ENCODE results near the gene CYSRT1. TPM values are rescaled to one million over a fixed set of nuclear protein-coding genes. Genes with fewer than 3 reads are reported as not detected.
A peak's percentile ranks its signal among the peaks of the same experiment; 100 is the strongest.

The CYSRT1 gene
- polyA plus RNA-seq, 3 donors, result 0.17 TPM; not detected in 2

DNA sequence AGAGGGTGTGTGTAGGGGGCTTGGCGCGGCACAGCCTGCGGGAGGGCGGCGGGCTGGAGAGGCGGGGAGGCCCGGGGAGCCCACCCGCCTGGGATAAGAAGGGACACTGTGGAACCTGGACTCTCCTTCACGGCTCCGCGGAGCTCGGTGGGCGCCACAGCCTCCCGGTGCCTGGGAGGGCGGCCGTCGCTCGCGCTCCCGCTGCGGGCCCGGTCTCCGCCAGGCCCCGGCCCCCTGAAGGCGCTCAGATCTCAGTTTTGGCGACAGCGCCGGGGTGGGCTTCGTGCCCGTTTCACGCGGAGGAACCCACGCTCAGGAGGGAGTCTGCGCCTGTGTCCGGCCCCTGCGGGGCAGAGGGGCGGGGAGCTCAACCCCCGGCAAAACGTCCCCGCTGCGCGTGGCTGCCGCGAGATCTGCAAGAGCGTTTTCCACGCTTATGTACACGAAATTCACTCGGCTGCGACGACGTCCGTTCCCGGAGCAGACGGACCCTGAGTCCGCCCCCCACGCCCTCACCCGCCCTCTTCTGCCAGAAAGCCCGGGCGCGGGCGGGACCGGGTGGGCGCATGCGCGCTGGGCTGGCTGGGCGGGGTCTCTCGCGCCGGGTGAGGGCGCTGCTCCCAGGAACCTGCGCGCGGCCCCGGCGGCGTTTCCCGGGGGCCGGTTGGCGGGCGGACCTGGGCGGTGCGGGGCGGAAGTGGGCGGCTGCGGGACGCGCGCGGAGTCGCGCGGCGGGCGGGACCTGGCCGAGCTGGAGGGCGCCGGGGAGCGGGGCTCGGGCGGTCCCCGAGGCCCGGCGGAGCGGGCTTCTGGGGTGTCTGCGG, 29.9 kb downstream of the CYSRT1 start, which contains the start of gene NELFB:
NELFB (plus strand) TSS at position 704 of the 824 bp plus-strand sequence.
- H3K27me3 Mint-ChIP-seq (ENCODE audit: low read depth in 3 of 3), result peaks cover 0 to 6% (median 6%) of the 10 kb centered on the region in 3 donors
- H3K9me3 Mint-ChIP-seq, result no peaks in the 10 kb centered on the region
- H3K4me3 ChIP-seq (replicated peaks in 1 of 3; ENCODE audit: low read depth in 2 of 3, low read length in 3 of 3), result peak within 1 kb of the TSS; percentile 65 to 94 (median 82)
- H3K27me3 ChIP-seq (ENCODE audit: control insufficient read depth in 2 of 2, insufficient read depth in 2 of 2, low read length in 2 of 2), result no peaks in the 10 kb centered on the region
- H3K36me3 ChIP-seq (replicated peaks in 1 of 2; ENCODE audit: control insufficient read depth in 1 of 2, insufficient read depth in 2 of 2, low read length in 2 of 2), result peaks cover 12 to 21% of the 10 kb centered on the region in 2 donors
- intact Hi-C loops (cut with micrococcal nuclease), result loop anchor here (1.0 to 2.0 kb wide), 2 partner anchors 14 kb away; partner anchors contain the start of gene TUBB4B (in 2 of the 2)
- H4K20me1 ChIP-seq (ENCODE audit: insufficient read depth, low read length), result peaks cover 25% of the 10 kb centered on the region
- H3K9ac ChIP-seq (ENCODE audit: insufficient read depth, low read length, poor library complexity, severe bottlenecking), result peak within 1 kb of the TSS; percentile 76
- peak; percentile 81 to 87 (median 87) for DNase-seq
- H3K27ac Mint-ChIP-seq, result peak within 1 kb of the TSS; percentile 46 to 91 (median 73)
- H3K4me2 ChIP-seq (replicated peaks; ENCODE audit: extremely low read depth, low read length, poor library complexity, severe bottlenecking), result peak within 1 kb of the TSS; percentile 98
- TF ChIP-seq, protein P1, sequence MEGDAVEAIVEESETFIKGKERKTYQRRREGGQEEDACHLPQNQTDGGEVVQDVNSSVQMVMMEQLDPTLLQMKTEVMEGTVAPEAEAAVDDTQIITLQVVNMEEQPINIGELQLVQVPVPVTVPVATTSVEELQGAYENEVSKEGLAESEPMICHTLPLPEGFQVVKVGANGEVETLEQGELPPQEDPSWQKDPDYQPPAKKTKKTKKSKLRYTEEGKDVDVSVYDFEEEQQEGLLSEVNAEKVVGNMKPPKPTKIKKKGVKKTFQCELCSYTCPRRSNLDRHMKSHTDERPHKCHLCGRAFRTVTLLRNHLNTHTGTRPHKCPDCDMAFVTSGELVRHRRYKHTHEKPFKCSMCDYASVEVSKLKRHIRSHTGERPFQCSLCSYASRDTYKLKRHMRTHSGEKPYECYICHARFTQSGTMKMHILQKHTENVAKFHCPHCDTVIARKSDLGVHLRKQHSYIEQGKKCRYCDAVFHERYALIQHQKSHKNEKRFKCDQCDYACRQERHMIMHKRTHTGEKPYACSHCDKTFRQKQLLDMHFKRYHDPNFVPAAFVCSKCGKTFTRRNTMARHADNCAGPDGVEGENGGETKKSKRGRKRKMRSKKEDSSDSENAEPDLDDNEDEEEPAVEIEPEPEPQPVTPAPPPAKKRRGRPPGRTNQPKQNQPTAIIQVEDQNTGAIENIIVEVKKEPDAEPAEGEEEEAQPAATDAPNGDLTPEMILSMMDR (IDR thresholded peaks at IDR 0.05), result no peak
- peak within 1 kb of the TSS in 1 of 2 donors; percentile 75 for H3K27ac ChIP-seq (ENCODE audit: low read depth in 1 of 2, low read length in 2 of 2)
- peak within 1 kb of the TSS; percentile 88 to 95 for H3K4me3 Mint-ChIP-seq
- H3K36me3 Mint-ChIP-seq, result peaks cover 15 to 34% of the 10 kb centered on the region in 2 donors
- peaks cover 18% of the 10 kb centered on the region for H3K4me1 Mint-ChIP-seq
- H2AFZ ChIP-seq (ENCODE audit: insufficient read depth, low read depth, low read length, poor library complexity, severe bottlenecking), result peak within 1 kb of the TSS; percentile 97
- no peaks in the 10 kb centered on the region for H3K9me3 ChIP-seq (replicated peaks in 1 of 2; ENCODE audit: control insufficient read depth in 1 of 2, insufficient read depth in 1 of 2, low read length in 2 of 2)
- peaks cover 19 to 27% of the 10 kb centered on the region in 2 donors for H3K4me1 ChIP-seq (ENCODE audit: control insufficient read depth in 1 of 2, insufficient read depth in 2 of 2, low read length in 2 of 2)
- peaks cover 19% of the 10 kb centered on the region for H3K79me2 ChIP-seq (ENCODE audit: insufficient read depth, low read length)
- 3% methylated on average over 103 of the region's 105 CpGs for WGBS (ENCODE audit: insufficient coverage)

DNA sequence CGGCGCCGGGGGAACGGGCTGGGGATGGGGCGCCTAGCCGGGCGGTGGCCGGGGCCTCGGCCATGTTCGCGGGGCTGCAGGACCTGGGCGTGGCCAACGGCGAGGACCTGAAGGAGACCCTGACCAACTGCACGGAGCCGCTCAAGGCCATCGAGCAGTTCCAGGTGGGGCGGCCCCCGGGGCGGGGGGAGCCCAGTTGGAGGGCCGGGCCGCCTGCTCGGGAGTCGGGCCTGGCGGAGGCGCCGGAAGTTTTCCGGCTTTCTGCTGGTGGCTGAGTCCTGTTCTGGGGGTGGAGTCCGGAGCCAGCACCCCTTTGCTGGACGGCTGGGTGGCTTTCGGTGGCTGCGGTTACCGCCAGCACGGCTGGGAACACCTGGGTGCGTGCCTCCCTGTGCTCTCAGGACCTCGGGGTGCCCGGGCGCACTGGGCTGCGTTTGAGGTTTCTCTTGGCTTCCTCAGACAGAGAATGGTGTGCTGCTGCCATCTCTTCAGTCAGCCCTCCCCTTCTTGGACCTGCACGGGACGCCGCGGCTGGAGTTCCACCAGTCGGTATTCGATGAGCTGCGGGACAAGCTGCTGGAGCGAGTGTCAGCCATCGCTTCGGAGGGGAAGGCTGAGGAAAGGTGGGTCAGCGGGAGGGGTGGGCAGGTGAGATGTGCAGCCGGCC, 30.6 kb downstream of the CYSRT1 start:
- Histone ChIP-seq H2AFZ (ENCODE audit: insufficient read depth, low read depth, low read length, poor library complexity, severe bottlenecking) (peak overlapping the region; percentile 97), H3K4me3 (replicated peaks in 1 of 3; ENCODE audit: low read depth in 2 of 3, low read length in 3 of 3) (peak overlapping the region; percentile 52 to 94 (median 80)), H3K36me3 (replicated peaks in 1 of 2; ENCODE audit: control insufficient read depth in 1 of 2, insufficient read depth in 2 of 2, low read length in 2 of 2) (peaks cover 12 to 21% of the 10 kb centered on the region in 2 donors), H3K4me1 (ENCODE audit: control insufficient read depth in 1 of 2, insufficient read depth in 2 of 2, low read length in 2 of 2) (peaks cover 19 to 27% of the 10 kb centered on the region in 2 donors), H3K79me2 (ENCODE audit: insufficient read depth, low read length) (peaks cover 19% of the 10 kb centered on the region), H3K27me3 (ENCODE audit: control insufficient read depth in 2 of 2, insufficient read depth in 2 of 2, low read length in 2 of 2) (no peaks in the 10 kb centered on the region), H3K9me3 (replicated peaks in 1 of 2; ENCODE audit: control insufficient read depth in 1 of 2, insufficient read depth in 1 of 2, low read length in 2 of 2) (no peaks in the 10 kb centered on the region), H3K9ac (ENCODE audit: insufficient read depth, low read length, poor library complexity, severe bottlenecking) (peak overlapping the region; percentile 76), H3K4me2 (replicated peaks; ENCODE audit: extremely low read depth, low read length, poor library complexity, severe bottlenecking) (peak overlapping the region; percentile 98), H4K20me1 (ENCODE audit: insufficient read depth, low read length) (peaks cover 25% of the 10 kb centered on the region), H3K27ac (ENCODE audit: low read depth in 1 of 2, low read length in 2 of 2) (peak overlapping the region in 1 of 2 donors; percentile 75)
- TF ChIP-seq, protein P1 (IDR thresholded peaks at IDR 0.05), result no peak
- WGBS (ENCODE audit: insufficient coverage), result 2% methylated on average over 45 of the region's 51 CpGs
- intact Hi-C loops (cut with micrococcal nuclease), result loop anchor here (1.0 to 2.0 kb wide), 2 partner anchors 14 to 15 kb away; partner anchors contain the start of gene TUBB4B (in 2 of the 2)
- DNase-seq, result no peak
- Mint-ChIP-seq H3K27ac (peak overlapping the region in 4 of 7 donors; percentile 46 to 91 (median 76)), H3K4me1 (peaks cover 18% of the 10 kb centered on the region), H3K4me3 (peak overlapping the region; percentile 87 to 91), H3K36me3 (peaks cover 15 to 34% of the 10 kb centered on the region in 2 donors), H3K9me3 (no peaks in the 10 kb centered on the region), H3K27me3 (ENCODE audit: low read depth in 3 of 3) (peaks cover 0 to 6% (median 6%) of the 10 kb centered on the region in 3 donors)
